RPMI7951 (cell line): ENCODE results near the gene MYORG. TPM values are rescaled to one million over a fixed set of nuclear protein-coding genes. Genes with fewer than 3 reads are reported as not detected.

Experiments used
- DNase-seq: peaks from one replicate; pipeline ENCODE4 v3.0.0-alpha.2; 2012; ENCODE audit warnings: low read depth
- total RNA-seq: library from RNA; depleted of rRNA; stranded (reverse); fragments of >200 nt; shearing (Covaris generic); gene quantifications from 2 replicates; pipeline ENCODE4 v1.2.3, GENCODE V29; 2014; rRNA removed

MYORG gene
- total RNA-seq: 1.7 and 2.0 TPM in 2 replicates

- DNase-seq: peak; percentile 93
Observed at GRCh38 chr9:34376596-34377403, at the start of gene MYORG. MYORG (minus strand) TSS chr9:34376898; CDS start chr9:34372943, 3,955 bp downstream.

GRCh38 chr9:34419716-34420504, 43.2 kb upstream of the MYORG start:
- DNase-seq: peak; percentile 3

GRCh38 chr9:34417734-34418133, 41.0 kb upstream of the MYORG start:
- no peak for DNase-seq

GRCh38 chr9:34413231-34413852, 36.6 kb upstream of the MYORG start:
- DNase-seq: peak; percentile 42

GRCh38 chr9:34412336-34412735, 35.6 kb upstream of the MYORG start:
- no peak for DNase-seq

- no peak for DNase-seq
Observed at GRCh38 chr9:34409154-34409553, 32.5 kb upstream of the MYORG start.

- DNase-seq: no peak
Observed at GRCh38 chr9:34408173-34408572, 31.5 kb upstream of the MYORG start.

- no peak for DNase-seq
Observed at GRCh38 chr9:34406219-34406618, 29.5 kb upstream of the MYORG start.

- no peak for DNase-seq
Observed at GRCh38 chr9:34405719-34406118, 29.0 kb upstream of the MYORG start.

GRCh38 chr9:34403554-34404380, 27.1 kb upstream of the MYORG start:
- DNase-seq: peak; percentile 61

GRCh38 chr9:34400686-34401602, 24.2 kb upstream of the MYORG start:
- DNase-seq: no peak

- DNase-seq: no peak
Observed at GRCh38 chr9:34400275-34400674, 23.6 kb upstream of the MYORG start.

- no peak for DNase-seq
Observed at GRCh38 chr9:34399729-34400128, 23.0 kb upstream of the MYORG start.

- DNase-seq: no peak
Observed at GRCh38 chr9:34398875-34399274, 22.2 kb upstream of the MYORG start.

GRCh38 chr9:34396276-34397214, 19.8 kb upstream of the MYORG start:
- no peak for DNase-seq

GRCh38 chr9:34392511-34392910, 15.8 kb upstream of the MYORG start:
- DNase-seq: no peak

GRCh38 chr9:34387239-34387638, 10.5 kb upstream of the MYORG start:
- DNase-seq: no peak

- DNase-seq: no peak
Observed at GRCh38 chr9:34386656-34387055, 10.0 kb upstream of the MYORG start.

GRCh38 chr9:34385561-34386230, 9.0 kb upstream of the MYORG start:
- DNase-seq: no peak
